T-helper 2 cell (primary cell): ENCODE measurements around the gene MGST2.
A peak's percentile ranks its signal among the peaks of the same experiment; 100 is the strongest.

Source experiments
- DNase-seq, 5 experiments: peaks; one replicate each; pipeline versions ENCODE4 v3.0.0 to v3.0.0-alpha.2; 2012 to 2022

MGST2 gene

DNA sequence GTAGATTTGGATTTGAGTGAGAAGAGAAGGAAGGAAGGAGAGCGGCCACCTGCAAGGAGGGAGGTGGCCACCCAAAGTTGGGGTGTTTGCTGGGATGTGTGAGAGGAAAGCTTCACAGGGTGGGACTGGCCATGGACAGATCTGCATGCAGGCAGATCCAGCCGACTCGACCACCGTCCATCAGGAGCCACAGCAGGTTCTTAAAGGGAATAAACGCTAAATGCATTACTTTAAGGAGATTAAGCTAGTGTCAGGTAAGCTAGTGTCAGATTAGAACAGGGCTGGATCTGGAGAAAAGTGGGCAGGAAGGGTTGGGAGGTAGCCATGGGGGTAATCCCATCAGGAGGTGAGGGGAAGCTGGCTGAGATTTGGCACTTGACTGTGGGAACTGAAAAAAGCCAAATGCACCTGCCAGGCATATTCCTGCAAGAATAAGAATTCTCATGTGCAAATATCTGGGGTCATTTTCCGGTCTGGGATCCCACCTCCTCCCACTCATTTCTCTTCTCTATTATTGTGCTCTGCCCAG is 79.6 kb downstream of the MGST2 start:
- DNase-seq = no peak

DNA sequence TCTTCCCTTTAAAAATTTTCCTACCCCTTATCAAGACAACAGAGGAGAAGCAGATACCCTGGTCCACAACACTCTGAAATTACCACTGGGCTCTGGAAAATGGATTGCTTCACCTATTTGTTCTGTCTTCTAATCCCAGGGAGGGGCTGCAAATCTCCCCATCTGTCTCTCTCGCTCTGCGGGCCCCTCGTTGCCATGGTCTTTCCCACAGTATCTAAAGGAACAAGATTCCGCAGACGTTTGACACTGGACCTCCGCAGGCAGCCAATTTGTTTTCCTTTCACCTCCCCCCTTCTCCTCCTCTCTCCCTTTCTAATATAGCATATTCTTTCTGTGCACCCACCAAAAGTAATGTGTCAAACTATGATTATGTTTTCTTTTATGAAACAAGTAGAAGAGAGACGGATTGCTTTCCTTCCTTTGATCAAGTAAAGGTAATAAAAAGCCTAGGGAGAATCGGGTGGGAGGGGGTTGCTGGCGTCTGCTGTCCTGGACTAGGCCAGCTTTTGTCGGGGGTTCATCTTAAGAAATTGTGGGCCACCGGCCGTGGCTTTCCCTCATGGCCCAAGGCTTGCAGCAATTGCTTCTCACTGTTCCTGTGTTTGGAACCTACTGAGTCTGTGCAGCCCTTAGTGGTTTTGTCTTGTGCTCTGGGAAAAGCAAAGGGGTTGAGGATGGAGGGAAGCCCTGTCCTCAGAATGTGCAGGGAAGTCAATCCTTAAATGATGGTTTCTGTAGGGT is 81.0 kb downstream of the MGST2 start:
- no peak for DNase-seq

DNA sequence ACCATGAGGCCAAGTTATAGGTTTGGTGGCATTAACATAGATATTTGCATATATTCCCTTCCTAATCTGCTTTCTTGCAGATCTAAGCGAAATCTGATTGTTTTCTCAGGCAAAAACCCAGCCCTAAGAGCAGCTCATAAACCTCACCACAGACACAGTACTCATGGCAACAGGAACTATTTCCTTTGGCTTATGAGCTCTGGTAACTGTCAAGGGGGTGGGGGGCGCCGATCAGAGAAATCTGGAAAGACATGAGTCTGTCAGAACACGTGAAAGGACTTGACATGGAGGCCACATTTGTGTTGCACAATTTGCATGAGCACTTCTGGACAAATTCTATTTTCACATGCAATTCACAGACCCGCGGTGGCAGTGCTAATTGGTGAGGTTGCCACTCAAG is 83.7 kb downstream of the MGST2 start:
- DNase-seq = peak in 1 of 5 experiments; percentile 8

DNA sequence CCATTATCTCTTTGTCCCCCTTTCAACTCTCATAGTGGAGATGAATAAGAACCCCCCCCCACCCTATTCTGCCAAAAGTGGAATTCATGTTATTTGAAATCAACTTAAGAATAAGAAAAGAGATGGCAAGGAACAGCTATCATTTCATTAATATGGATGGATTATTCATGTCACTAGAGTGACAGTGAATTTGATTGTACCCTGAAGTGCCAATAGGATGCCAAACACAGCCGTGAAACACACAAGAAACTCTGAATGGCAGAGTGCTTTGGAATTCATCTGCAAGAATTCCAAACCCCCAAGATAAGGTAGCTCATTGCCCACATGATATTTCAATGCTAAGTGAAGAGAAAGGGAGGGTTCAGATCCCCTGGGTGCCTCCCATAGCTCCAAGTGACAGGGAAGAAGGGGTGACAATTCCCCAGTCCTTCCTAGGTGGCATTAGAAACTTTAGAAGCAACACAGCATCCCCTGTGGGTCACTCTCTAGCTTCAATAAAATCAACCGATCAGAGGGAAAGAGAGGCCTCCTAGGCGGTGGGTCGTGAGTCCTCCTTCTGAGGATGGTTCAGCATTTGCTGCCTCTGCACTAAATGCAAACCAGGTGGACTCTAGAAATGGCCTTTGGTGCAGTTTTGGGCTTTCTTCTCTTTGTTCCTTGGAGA is 84.3 kb downstream of the MGST2 start:
- DNase-seq = no peak

DNA sequence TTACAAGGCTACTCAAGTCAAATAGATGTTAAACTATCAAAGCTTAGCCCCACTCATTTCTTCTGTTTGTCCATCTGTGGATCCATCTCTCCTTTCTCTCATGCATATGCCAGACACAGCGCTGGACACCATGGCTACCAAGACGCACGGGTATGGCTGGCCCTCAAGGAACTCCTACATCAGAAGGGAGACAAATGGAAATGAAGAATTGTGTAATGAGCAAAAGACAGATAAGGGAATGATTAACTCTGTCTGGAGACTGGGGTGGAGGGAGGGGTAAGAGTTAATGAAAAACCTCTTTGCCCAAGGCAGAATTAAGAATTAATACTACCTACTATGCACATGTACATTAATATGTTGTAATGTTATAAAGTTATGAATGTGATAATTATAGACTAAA is 88.1 kb downstream of the MGST2 start:
- DNase-seq = no peak
